Right hindlimb (tissue), 1 donor: ENCODE measurements around the gene OR51A4.
A peak's percentile ranks its signal among the peaks of the same experiment; 100 is the strongest.
"Not testable (repeated sequence)": the region's sequence is repeated elsewhere in the genome, so short reads cannot be mapped to it uniquely, and the experiment has no call there.

Source experiments
- DNase-seq: peaks from one replicate; pipeline ENCODE4 v3.0.0-alpha.2; 2018

OR51A4 gene, protein sequence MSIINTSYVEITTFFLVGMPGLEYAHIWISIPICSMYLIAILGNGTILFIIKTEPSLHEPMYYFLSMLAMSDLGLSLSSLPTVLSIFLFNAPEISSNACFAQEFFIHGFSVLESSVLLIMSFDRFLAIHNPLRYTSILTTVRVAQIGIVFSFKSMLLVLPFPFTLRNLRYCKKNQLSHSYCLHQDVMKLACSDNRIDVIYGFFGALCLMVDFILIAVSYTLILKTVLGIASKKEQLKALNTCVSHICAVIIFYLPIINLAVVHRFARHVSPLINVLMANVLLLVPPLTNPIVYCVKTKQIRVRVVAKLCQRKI

GRCh38 chr11:4947505-4947904 lies at the start of gene OR51A4:
Gene OR51A4 (minus strand): TSS chr11:4947605. CDS start chr11:4947100, 505 bp downstream.
- DNase-seq, result no peak

DNA sequence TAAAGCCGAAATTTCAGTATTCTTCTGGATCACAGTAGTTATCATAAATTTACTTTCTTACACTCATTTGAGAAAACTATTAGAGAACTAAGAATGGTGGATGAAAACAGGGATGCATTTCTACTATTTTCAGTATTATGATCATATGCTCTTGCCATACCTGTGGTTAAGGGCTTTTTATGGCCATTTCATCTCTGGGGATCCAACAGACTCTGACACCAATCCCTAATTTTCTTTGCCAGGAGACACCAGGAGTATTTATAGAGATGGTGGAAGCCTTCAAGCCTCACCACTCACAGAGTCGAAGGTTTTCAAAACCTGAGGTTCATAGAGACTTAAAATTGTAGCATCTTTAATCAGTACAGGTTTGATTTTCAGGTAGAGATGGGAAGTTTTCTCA lies 47.1 kb upstream of the OR51A4 start, which contains the start of gene OR51L1:
Gene OR51L1, plus strand, starts transcription at position 301 of the 400 bp plus-strand sequence. CDS start 4,132 bp downstream, outside the sequence.
- DNase-seq, result no peak

GRCh38 chr11:4991060-4991459 lies 43.7 kb upstream of the OR51A4 start:
- DNase-seq, result no peak

- no peak for DNase-seq
Measured at GRCh38 chr11:4983841-4984240, 36.4 kb upstream of the OR51A4 start.

- no peak for DNase-seq
Measured at GRCh38 chr11:4982678-4983077, 35.3 kb upstream of the OR51A4 start.

GRCh38 chr11:4979036-4979435 lies 31.6 kb upstream of the OR51A4 start:
- peak; percentile 53 for DNase-seq

- DNase-seq, result no peak
Measured at GRCh38 chr11:4975436-4975835, 28.0 kb upstream of the OR51A4 start.

- DNase-seq, result no peak
Measured at GRCh38 chr11:4962816-4963215, 15.4 kb upstream of the OR51A4 start.

GRCh38 chr11:4960877-4961276 lies 13.5 kb upstream of the OR51A4 start:
- DNase-seq, result no peak

GRCh38 chr11:4957396-4957795 lies 10.0 kb upstream of the OR51A4 start:
- no peak for DNase-seq

DNA sequence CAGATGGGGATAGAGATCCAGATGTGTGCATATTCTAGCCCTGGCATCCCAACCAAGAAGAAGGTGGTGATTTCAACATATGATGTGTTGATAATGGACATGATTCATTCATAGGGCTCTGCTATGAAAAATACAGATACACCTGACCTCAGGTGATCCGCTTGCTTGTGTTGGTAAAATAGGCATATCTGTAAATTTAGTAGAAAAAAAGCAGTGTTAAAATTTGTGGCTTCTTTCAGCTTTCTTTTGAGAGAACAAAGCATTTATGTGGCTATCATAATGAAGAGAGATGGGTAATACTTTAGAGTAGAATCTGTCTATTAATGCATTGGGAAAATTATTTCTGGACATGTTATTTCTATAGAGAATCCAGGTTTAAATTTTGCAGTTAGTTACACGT lies 8.2 kb upstream of the OR51A4 start, which contains the start of gene OR51A2:
Gene OR51A2, minus strand, starts transcription at position 101 of the 400 bp plus-strand sequence. Its CDS starts 0 bp downstream, at position 101.
- DNase-seq, result not testable (repeated sequence)

DNA sequence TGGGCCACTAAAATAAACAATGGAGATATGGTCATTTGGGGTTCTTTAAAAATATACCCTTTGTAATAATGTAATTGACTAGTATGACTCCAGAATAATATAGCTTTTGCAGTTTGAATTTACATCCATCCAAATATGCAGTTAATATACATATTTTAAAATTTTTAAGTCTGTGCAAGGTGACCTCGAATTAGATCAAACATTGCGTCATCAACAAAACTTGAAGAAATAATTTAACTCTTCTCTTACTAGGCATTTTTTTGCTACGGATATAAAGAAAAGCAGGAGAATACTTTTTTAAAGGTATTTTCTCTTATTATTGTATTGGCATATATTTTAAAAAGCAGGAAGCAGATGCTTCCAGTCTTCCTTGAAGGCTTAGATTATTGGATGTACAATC lies 10.7 kb downstream of the OR51A4 start:
- DNase-seq, result no peak

GRCh38 chr11:4932751-4933150 lies 14.7 kb downstream of the OR51A4 start:
- DNase-seq, result no peak

DNA sequence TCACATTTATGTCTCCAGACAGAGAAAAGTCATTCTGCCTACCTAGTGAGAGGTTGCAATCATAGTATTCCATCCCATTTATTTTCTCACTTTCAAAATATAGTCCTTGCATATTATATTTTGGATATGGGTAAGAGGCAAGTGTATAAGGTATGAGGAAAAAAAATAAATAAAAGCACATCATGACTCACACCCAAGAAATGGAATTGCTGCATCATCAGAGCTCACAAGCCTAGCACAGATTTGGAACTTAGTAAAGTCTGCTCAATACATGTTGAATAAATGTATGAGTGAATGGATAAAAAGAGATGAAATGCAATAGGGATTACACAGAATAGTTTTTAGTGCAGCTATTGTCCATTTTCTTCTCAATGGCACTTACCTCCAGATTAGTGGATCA lies 20.8 kb downstream of the OR51A4 start:
- DNase-seq, result no peak

DNA sequence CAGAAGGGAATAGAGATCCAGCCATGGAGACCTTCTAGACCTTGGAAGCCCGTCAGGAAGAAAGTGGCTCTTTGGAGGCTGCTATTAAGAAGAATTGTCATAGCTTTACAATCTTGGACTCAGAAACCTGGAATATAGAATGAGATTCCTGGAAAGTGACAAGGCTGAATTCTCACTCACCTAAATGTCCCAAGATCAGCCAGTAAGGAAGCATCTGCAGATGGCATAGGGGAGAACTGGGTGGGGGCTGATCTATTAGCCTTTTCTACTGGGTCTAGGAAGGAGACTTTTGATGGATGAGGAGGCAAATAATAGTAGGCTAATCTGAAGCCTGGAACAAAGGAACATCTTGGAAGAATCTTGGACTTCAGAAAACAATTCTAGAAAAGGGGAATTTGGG lies 23.2 kb downstream of the OR51A4 start, which contains the start of gene OR51G1:
Gene OR51G1, minus strand, starts transcription at position 101 of the 400 bp plus-strand sequence. Its CDS starts 0 bp downstream, at position 101.
- DNase-seq, result no peak

DNA sequence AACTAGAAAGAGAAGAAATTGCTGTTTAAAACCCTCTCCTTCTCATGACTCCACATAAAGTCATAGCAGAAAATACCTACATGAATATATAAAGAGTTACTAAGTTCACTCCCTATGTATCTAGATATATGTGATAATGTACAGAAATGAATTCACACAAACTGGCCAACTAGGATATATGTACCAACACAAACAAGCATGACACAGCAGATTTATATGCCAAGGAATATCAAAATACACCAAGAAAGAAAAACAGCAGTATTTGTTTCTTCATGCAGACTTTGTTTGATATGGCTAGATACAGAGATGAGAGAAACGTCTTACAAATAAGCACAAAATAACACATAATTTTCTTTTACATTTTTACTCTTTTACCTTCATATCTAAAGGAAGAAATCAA lies 25.1 kb downstream of the OR51A4 start:
- no peak for DNase-seq

DNA sequence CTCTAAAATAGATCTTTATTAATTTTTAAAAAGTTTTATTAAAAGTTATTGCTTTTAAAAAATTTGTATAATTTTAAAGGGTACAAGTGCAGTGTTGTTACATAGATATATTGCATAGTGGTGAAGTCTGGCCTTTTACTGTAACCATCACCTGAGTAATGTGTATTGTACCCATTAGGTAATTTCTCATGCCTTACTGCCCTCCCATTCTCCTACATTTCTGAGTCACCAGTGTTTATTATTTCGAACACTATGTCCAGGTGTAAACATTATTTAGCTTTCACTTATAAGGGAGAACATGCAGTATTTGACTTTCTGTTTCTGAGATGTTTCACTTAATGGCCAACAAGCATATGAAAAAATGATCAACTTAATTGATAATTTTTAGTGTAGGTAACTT lies 25.6 kb downstream of the OR51A4 start:
- DNase-seq, result no peak

GRCh38 chr11:4919250-4919649 lies 28.2 kb downstream of the OR51A4 start, which contains the start of gene OR51G2:
Gene OR51G2 (minus strand): TSS chr11:4919350. CDS start chr11:4915663, 3,687 bp downstream.
- no peak for DNase-seq

GRCh38 chr11:4916581-4916980 lies 30.8 kb downstream of the OR51A4 start:
- no peak for DNase-seq

GRCh38 chr11:4903484-4903883 lies 43.9 kb downstream of the OR51A4 start, which contains the start of gene OR51A7:
Gene OR51A7 (plus strand): TSS chr11:4903783. CDS start chr11:4907370, 3,587 bp downstream.
- no peak for DNase-seq
